ENCODE data around the gene FN3KRP.

The FN3KRP gene

GRCh38 chr17:82709676-82710498 is 6.6 kb upstream of the FN3KRP start:
- H3K4me3 ChIP-seq (ENCODE audit: low read depth, low read length): no peak overlapping the region
- DNase-seq (ENCODE audit: low read depth): no peak
- no peak for TF ChIP-seq CTCF (IDR thresholded peaks at IDR 0.05; ENCODE audit: insufficient read depth, low read depth, low read length, missing control alignments)

- TF ChIP-seq CTCF (IDR thresholded peaks at IDR 0.05; ENCODE audit: insufficient read depth, low read depth, low read length, missing control alignments): no peak
- DNase-seq (ENCODE audit: low read depth): no peak
- H3K4me3 ChIP-seq (ENCODE audit: low read depth, low read length): no peak overlapping the region
Observed at GRCh38 chr17:82710499-82711232, 5.8 kb upstream of the FN3KRP start.

- no peak overlapping the region for H3K4me3 ChIP-seq (ENCODE audit: low read depth, low read length)
- DNase-seq (ENCODE audit: low read depth): no peak
- no peak for TF ChIP-seq CTCF (IDR thresholded peaks at IDR 0.05; ENCODE audit: insufficient read depth, low read depth, low read length, missing control alignments)
Observed at GRCh38 chr17:82713071-82713723, 3.3 kb upstream of the FN3KRP start.

GRCh38 chr17:82718986-82719685 is 2.6 kb downstream of the FN3KRP start:
- TF ChIP-seq CTCF (IDR thresholded peaks at IDR 0.05; ENCODE audit: insufficient read depth, low read depth, low read length, missing control alignments): no peak
- DNase-seq (ENCODE audit: low read depth): no peak
- H3K4me3 ChIP-seq (ENCODE audit: low read depth, low read length): no peak overlapping the region

- no peak overlapping the region for H3K4me3 ChIP-seq (ENCODE audit: low read depth, low read length)
- DNase-seq (ENCODE audit: low read depth): no peak
- no peak for TF ChIP-seq CTCF (IDR thresholded peaks at IDR 0.05; ENCODE audit: insufficient read depth, low read depth, low read length, missing control alignments)
Observed at GRCh38 chr17:82720204-82720603, 3.7 kb downstream of the FN3KRP start.

GRCh38 chr17:82722341-82723013 is 6.0 kb downstream of the FN3KRP start:
- no peak overlapping the region for H3K4me3 ChIP-seq (ENCODE audit: low read depth, low read length)
- TF ChIP-seq CTCF (IDR thresholded peaks at IDR 0.05; ENCODE audit: insufficient read depth, low read depth, low read length, missing control alignments): no peak
- no peak for DNase-seq (ENCODE audit: low read depth)

Data from GM12865 (cell line).